Measurements from ENCODE around the gene TOGARAM2. TPM values are rescaled to one million over a fixed set of nuclear protein-coding genes. Genes with fewer than 3 reads are reported as not detected.

TOGARAM2 gene
- total RNA-seq, 2 donors from 2014 or later, result 0.86 to 4.2 TPM

DNA sequence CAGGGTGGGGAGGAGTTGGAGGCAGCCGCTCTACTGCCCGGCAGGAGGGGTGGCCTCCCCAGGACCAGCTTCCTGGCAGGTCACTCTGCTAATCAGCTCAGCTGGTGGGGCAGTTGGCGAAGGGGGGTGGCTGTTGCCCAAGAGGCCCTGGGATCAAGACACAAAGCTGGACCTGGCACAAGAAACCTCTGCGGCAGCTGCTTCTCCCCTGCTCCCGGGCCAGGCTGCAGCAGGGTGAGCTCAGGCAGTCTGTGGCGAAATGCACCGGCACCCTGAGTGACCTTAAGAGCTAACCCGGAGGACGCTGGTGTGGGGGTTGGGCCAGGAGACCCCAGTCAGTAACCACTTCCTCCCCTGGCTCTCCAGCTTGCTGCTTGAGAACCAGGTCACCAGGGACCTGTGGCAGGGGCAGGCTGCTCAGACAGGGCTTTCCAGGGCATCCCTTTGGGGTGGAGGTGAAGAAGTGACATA, 31.1 kb downstream of the TOGARAM2 start:
- Mint-ChIP-seq H3K4me1 (peaks cover 48% of the 10 kb centered on the region), H3K27me3 (ENCODE audit: insufficient read depth) (peaks cover 4% of the 10 kb centered on the region), H3K27ac (no peak overlapping the region), H3K36me3 (ENCODE audit: low read depth) (no peaks in the 10 kb centered on the region), H3K4me3 (no peak overlapping the region), H3K9me3 (no peaks in the 10 kb centered on the region)
- Histone ChIP-seq H3K9ac (ENCODE audit: extremely low read depth, low read length, poor library complexity, severe bottlenecking) (no peak overlapping the region), H3K27me3 (ENCODE audit: control insufficient read depth, insufficient read depth, low read length, poor library complexity, severe bottlenecking) (no peaks in the 10 kb centered on the region), H3K4me3 (ENCODE audit: low read length) (no peak overlapping the region), H3K4me1 (ENCODE audit: control insufficient read depth, insufficient read depth, low read length) (peaks cover 17% of the 10 kb centered on the region), H3K9me3 (ENCODE audit: control insufficient read depth, low read length) (no peaks in the 10 kb centered on the region), H3K27ac (ENCODE audit: low read depth, low read length) (no peak overlapping the region), H3K36me3 (ENCODE audit: control insufficient read depth, insufficient read depth, low read length) (no peaks in the 10 kb centered on the region)
- 83 to 88% methylated on average over 8 to 9 of the region's 9 CpGs for WGBS, 2 experiments (ENCODE audit: insufficient coverage in 1 of 2, insufficient read length in 1 of 2)
- TF ChIP-seq, protein P1, sequence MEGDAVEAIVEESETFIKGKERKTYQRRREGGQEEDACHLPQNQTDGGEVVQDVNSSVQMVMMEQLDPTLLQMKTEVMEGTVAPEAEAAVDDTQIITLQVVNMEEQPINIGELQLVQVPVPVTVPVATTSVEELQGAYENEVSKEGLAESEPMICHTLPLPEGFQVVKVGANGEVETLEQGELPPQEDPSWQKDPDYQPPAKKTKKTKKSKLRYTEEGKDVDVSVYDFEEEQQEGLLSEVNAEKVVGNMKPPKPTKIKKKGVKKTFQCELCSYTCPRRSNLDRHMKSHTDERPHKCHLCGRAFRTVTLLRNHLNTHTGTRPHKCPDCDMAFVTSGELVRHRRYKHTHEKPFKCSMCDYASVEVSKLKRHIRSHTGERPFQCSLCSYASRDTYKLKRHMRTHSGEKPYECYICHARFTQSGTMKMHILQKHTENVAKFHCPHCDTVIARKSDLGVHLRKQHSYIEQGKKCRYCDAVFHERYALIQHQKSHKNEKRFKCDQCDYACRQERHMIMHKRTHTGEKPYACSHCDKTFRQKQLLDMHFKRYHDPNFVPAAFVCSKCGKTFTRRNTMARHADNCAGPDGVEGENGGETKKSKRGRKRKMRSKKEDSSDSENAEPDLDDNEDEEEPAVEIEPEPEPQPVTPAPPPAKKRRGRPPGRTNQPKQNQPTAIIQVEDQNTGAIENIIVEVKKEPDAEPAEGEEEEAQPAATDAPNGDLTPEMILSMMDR (conservative IDR thresholded peaks at IDR 0.05), result no peak
- no peak for DNase-seq

DNA sequence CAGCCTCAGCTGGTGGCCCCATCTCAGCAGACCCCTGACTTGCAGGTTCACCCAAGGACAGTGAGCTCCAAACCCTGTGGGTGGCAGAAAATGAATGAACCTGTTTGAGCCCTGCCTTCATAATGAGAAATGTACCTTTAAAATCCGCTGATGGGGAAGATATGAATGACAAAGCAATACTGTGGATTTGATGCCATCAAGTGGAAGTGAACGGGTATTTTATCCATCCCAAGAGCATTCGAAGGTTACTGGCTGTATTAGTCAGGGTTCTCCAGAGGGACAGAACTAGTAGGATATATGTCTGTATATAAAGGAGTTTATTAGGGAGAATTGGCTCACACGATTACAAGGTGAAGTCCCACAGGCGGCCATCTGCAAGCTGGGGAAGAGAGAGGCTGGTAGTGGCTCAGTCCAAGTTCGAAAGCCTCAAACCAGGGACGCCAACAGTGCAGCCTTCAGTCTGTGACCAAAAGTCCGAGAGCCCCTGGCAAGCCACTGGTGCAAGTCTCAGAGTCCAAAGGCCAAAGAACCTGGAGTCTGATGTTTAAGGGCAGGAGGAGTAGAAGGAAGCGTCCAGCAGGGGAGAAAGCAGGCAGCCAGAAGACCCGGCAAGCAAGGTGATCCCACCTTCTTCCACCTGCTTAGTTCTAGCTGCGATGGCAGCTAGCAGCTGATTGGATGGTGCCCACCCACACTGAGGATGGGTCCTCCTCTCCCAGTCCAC, 32.1 kb downstream of the TOGARAM2 start:
- Histone ChIP-seq H3K36me3 (ENCODE audit: control insufficient read depth, insufficient read depth, low read length) (no peaks in the 10 kb centered on the region), H3K27me3 (ENCODE audit: control insufficient read depth, insufficient read depth, low read length, poor library complexity, severe bottlenecking) (no peaks in the 10 kb centered on the region), H3K4me3 (ENCODE audit: low read length) (no peak overlapping the region), H3K9me3 (ENCODE audit: control insufficient read depth, low read length) (no peaks in the 10 kb centered on the region), H3K4me1 (ENCODE audit: control insufficient read depth, insufficient read depth, low read length) (peaks cover 17% of the 10 kb centered on the region), H3K27ac (ENCODE audit: low read depth, low read length) (no peak overlapping the region), H3K9ac (ENCODE audit: extremely low read depth, low read length, poor library complexity, severe bottlenecking) (no peak overlapping the region)
- TF ChIP-seq, protein P1 (conservative IDR thresholded peaks at IDR 0.05), result no peak
- no peaks in the 10 kb centered on the region for H3K9me3 Mint-ChIP-seq
- 94% methylated on average over 7 to 11 of the region's 11 CpGs for WGBS, 2 experiments (ENCODE audit: insufficient coverage in 1 of 2, insufficient read length in 1 of 2)
- peaks cover 48% of the 10 kb centered on the region for H3K4me1 Mint-ChIP-seq
- peaks cover 4% of the 10 kb centered on the region for H3K27me3 Mint-ChIP-seq (ENCODE audit: insufficient read depth)
- DNase-seq, result no peak
- no peaks in the 10 kb centered on the region for H3K36me3 Mint-ChIP-seq (ENCODE audit: low read depth)
- H3K4me3 Mint-ChIP-seq, result no peak overlapping the region
- no peak overlapping the region for H3K27ac Mint-ChIP-seq

DNA sequence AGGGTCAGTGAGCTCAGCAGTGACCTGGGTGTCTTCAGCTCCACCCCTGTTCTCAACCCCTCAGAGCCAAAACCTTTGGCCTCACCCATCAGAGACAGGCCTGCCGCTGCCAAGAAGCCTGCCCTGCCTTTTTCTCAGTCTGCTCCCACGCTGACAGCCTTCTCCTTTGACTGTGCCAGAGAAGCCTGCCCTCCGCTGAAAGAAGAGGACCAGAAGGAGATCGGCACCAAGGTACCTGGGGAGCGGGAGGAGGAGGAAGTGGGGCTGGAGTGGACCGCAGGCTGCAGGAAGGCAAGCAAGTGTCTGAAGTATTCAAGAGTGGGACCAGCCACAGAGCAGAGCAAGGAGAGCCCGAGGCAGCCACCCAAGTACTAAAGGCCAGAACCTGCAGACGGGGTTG, 33.2 kb downstream of the TOGARAM2 start:
- Mint-ChIP-seq H3K4me3 (no peak overlapping the region), H3K27me3 (ENCODE audit: insufficient read depth) (peaks cover 4% of the 10 kb centered on the region), H3K4me1 (peaks cover 47% of the 10 kb centered on the region), H3K27ac (no peak overlapping the region), H3K36me3 (ENCODE audit: low read depth) (no peaks in the 10 kb centered on the region), H3K9me3 (no peaks in the 10 kb centered on the region)
- TF ChIP-seq, protein P1 (conservative IDR thresholded peaks at IDR 0.05), result no peak
- Histone ChIP-seq H3K4me1 (ENCODE audit: control insufficient read depth, insufficient read depth, low read length) (peaks cover 17% of the 10 kb centered on the region), H3K9me3 (ENCODE audit: control insufficient read depth, low read length) (no peaks in the 10 kb centered on the region), H3K9ac (ENCODE audit: extremely low read depth, low read length, poor library complexity, severe bottlenecking) (no peak overlapping the region), H3K27me3 (ENCODE audit: control insufficient read depth, insufficient read depth, low read length, poor library complexity, severe bottlenecking) (no peaks in the 10 kb centered on the region), H3K36me3 (ENCODE audit: control insufficient read depth, insufficient read depth, low read length) (no peaks in the 10 kb centered on the region), H3K4me3 (ENCODE audit: low read length) (no peak overlapping the region), H3K27ac (ENCODE audit: low read depth, low read length) (no peak overlapping the region)
- DNase-seq, result no peak
- WGBS, 2 experiments (ENCODE audit: insufficient coverage in 1 of 2, insufficient read length in 1 of 2), result 92 to 97% methylated on average over 4 to 8 of the region's 8 CpGs

Measured in endodermal cell (in vitro differentiated cells).